SK-N-SH (cell line): ENCODE results near the gene SLC1A7.

Experiments
- EP300 ChIP-seq, 2 experiments: IDR thresholded peaks; 2 replicates each; pipeline versions ENCODE4 v1.4.0 to v1.6.1; 2012; ENCODE audit warnings: borderline replicate concordance in 1 of 2, low read depth in 1 of 2, low read length in 1 of 2
- MXI1 ChIP-seq: IDR thresholded peaks from 2 replicates; pipeline ENCODE4 v1.6.1; 2012; ENCODE audit warnings: mild to moderate bottlenecking, low read depth, low read length, improper control_type of control experiment
- POLR2AphosphoS5 ChIP-seq: IDR thresholded peaks from 2 replicates; pipeline ENCODE4 v1.6.1; 2012; ENCODE audit warnings: low read depth, low read length
- RAD21 ChIP-seq: IDR thresholded peaks from 2 replicates; pipeline ENCODE4 v1.6.1; 2012; ENCODE audit warnings: mild to moderate bottlenecking, low read length
- TF ChIP-seq, protein P1 (sequence below): fragments of 200-600 bp; sonication (generic); IDR thresholded peaks from 2 replicates; pipeline ENCODE4 v1.6.1; 2017; ENCODE audit warnings: antibody characterized with exemption, mild to moderate bottlenecking, moderate library complexity

DNA sequence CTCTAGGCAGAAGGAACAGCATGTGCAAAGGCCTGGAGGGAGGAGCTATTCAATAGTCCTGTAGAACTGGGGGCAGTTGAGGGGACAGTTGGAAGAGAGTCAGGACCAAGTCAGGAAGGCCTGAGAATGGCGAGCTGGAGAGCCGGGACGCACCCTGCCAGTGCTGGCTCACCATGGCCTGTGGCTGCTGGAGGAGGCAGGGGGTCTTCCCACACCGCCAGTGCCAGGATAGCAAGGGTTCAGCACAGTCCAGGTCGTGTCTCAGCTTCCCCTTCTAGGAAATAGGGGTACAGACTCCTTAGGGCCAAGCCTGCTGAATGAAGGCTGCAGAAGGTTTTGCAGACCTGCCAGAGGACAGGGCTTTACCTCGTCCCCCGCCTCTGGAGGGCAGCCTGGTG is 73.2 kb downstream of the SLC1A7 start:
- no peak for TF ChIP-seq MXI1
- TF ChIP-seq, protein P1, sequence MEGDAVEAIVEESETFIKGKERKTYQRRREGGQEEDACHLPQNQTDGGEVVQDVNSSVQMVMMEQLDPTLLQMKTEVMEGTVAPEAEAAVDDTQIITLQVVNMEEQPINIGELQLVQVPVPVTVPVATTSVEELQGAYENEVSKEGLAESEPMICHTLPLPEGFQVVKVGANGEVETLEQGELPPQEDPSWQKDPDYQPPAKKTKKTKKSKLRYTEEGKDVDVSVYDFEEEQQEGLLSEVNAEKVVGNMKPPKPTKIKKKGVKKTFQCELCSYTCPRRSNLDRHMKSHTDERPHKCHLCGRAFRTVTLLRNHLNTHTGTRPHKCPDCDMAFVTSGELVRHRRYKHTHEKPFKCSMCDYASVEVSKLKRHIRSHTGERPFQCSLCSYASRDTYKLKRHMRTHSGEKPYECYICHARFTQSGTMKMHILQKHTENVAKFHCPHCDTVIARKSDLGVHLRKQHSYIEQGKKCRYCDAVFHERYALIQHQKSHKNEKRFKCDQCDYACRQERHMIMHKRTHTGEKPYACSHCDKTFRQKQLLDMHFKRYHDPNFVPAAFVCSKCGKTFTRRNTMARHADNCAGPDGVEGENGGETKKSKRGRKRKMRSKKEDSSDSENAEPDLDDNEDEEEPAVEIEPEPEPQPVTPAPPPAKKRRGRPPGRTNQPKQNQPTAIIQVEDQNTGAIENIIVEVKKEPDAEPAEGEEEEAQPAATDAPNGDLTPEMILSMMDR = no peak
- no peak for TF ChIP-seq POLR2AphosphoS5
- TF ChIP-seq RAD21 = no peak
- no peak for TF ChIP-seq EP300 (IDR thresholded peaks at IDR 0.05; ENCODE audit: borderline replicate concordance in 1 of 2, low read depth in 1 of 2, low read length in 1 of 2)
